Activated naive CD4-positive, alpha-beta T cell treated with anti-CD3 and anti-CD28 coated beads, Interleukin-2, amount 50 U/mL, for 24 hours (primary cell): ENCODE results near the gene RNF220.

Experiments used
- H3K27ac Mint-ChIP-seq: one replicate; pipeline ENCODE4 v1.8.0; 2021; ENCODE audit warnings: mild to moderate bottlenecking, mixed read lengths
- H3K27me3 Mint-ChIP-seq: one replicate; pipeline ENCODE4 v1.8.0; 2021; ENCODE audit warnings: mixed read lengths
- H3K36me3 Mint-ChIP-seq: one replicate; pipeline ENCODE4 v1.8.0; 2021; ENCODE audit warnings: mixed read lengths
- H3K4me1 Mint-ChIP-seq: one replicate; pipeline ENCODE4 v1.8.0; 2021; ENCODE audit warnings: mixed read lengths
- H3K4me3 Mint-ChIP-seq: one replicate; pipeline ENCODE4 v1.8.0; 2021; ENCODE audit warnings: mild to moderate bottlenecking, mixed read lengths
- H3K9me3 Mint-ChIP-seq: one replicate; pipeline ENCODE4 v1.8.0; 2021; ENCODE audit warnings: mixed read lengths

The RNF220 gene

DNA sequence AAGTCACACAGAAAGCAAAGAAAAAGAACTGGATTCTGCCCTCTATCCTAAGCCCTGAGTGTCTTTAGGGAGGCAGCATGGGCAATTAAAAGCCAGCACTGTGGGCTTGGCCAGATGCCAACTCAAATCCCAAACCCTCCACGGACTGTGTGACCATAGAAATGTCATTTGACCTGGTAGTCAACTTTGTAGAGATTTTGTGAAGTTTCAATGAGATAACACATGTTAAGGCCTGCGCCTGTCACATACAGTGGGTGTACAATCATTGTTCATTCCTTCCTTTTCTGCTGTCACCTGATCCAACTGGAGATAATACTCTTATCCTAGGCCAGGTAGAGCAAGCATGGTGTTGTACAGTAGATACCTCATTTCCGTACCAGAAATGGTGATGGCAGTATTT is 215.0 kb downstream of the RNF220 start:
- H3K27me3 Mint-ChIP-seq = no peaks in the 10 kb centered on the region
- no peaks in the 10 kb centered on the region for H3K36me3 Mint-ChIP-seq
- no peaks in the 10 kb centered on the region for H3K9me3 Mint-ChIP-seq
- H3K4me3 Mint-ChIP-seq = no peak overlapping the region
- no peak overlapping the region for H3K27ac Mint-ChIP-seq
- no peaks in the 10 kb centered on the region for H3K4me1 Mint-ChIP-seq

DNA sequence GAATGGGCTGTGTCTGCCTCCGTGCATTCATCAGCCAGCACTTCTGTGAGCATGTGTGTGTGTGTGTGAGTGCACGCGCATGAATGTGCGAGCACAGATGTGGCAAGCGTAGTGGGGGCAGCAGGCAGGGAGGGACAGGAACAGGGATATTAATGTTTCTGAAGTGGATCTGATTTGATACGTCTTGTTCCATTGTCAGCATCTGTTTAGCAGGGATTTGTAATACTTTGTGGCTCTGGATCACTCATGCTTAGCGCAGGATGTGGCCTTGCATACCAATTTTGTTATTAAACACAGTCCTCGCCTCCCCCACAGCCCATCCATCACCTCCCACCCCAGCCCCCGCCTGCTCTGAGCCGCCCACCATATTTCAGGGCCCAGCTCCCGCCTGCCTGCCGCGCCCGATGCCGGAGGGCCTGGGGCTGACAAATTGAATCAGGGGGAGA is 216.8 kb downstream of the RNF220 start:
- no peaks in the 10 kb centered on the region for H3K4me1 Mint-ChIP-seq
- no peaks in the 10 kb centered on the region for H3K36me3 Mint-ChIP-seq
- H3K27ac Mint-ChIP-seq = no peak overlapping the region
- H3K9me3 Mint-ChIP-seq = no peaks in the 10 kb centered on the region
- no peaks in the 10 kb centered on the region for H3K27me3 Mint-ChIP-seq
- H3K4me3 Mint-ChIP-seq = no peak overlapping the region

DNA sequence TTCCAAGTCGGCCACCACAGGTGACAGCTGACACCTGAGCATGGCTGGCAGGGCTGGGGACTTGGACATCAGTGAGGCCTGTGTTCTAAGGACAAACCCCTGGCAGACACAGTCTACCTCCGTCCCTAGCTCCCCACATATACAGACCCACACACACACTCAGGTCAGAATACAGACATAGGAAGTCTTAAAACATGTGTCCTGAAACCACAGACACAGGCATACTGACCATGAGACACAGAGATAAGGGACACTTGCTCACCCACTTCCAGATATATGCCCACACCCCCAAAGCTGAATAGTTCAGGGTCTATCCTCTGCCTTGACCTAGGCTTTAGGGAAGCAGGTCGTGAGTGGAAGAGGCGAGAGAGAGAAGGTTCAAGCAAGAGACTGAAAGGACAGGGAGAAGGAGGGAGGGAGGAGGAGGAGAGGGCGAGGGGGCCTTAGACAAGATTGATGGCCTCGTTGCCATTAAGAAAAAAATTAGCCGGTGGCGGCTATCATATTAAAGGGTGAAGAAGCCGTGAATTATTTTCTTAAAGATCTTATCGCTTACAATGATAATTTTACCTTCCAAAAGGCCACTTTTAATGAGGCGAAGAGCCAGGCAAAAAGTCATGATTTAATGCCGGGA is 219.3 kb downstream of the RNF220 start:
- no peaks in the 10 kb centered on the region for H3K4me1 Mint-ChIP-seq
- H3K27me3 Mint-ChIP-seq = no peaks in the 10 kb centered on the region
- no peaks in the 10 kb centered on the region for H3K9me3 Mint-ChIP-seq
- H3K27ac Mint-ChIP-seq = no peak overlapping the region
- H3K4me3 Mint-ChIP-seq = no peak overlapping the region
- H3K36me3 Mint-ChIP-seq = no peaks in the 10 kb centered on the region

DNA sequence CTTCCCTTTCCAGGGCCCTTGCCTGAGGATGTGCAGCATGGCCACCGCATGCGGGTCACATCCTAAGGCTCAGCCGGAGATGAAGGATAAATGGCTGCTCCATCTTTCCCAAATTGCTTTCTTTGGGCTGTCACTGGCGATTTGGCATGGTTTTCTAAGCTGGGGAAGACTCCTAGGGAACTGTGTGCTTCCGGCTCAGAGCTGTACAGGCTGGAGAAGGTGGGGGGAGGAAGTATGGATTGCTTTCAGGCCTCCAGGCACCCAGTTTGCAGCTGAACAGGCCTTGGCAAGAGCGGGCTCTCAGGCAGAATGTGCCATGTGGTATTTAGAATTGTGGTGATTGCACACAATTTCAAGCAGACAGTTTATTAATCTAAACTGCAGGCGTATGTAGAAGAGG is 220.3 kb downstream of the RNF220 start:
- Mint-ChIP-seq H3K4me3 (no peak overlapping the region), H3K27me3 (no peaks in the 10 kb centered on the region), H3K4me1 (peaks cover 1% of the 10 kb centered on the region), H3K36me3 (no peaks in the 10 kb centered on the region), H3K9me3 (no peaks in the 10 kb centered on the region), H3K27ac (no peak overlapping the region)

DNA sequence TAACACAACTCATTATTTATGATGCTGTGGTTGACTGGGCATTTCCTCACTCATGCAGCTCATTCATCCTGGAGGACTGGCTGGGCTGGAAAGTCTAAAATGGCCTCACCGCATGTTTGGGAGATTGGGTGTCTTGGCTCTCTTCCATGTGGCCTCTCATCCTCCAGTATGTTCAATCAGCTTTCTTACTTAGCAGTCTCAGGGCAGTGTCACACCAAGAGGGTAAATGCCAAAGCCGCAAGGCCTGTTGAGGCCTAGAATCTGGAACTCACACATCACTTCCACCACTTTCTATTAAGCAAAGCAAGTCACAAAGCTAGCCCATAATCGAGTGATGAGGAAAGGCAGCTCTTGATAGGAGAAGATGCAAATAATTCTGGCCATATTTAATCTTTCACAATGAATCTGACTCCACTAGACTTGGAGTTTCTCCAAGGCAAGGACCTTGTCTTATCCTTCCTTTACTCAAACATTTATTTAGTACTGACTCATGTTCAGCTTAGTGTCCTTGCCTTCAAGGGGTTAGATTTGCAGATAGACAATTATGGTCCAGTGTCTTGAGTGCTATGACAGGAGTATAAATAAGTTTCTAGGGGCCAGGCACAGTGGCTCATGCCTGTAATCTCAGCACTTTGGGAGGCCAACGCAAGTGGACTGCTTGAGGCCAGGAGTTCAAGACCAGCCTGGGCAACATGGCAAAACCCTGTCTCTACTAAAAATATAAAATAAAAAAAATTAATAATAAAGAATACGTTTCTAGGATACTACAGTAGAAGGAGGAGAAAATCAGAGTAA is 224.1 kb downstream of the RNF220 start:
- peaks cover 5% of the 10 kb centered on the region for H3K36me3 Mint-ChIP-seq
- H3K9me3 Mint-ChIP-seq = no peaks in the 10 kb centered on the region
- no peak overlapping the region for H3K4me3 Mint-ChIP-seq
- H3K4me1 Mint-ChIP-seq = peaks cover 27% of the 10 kb centered on the region
- no peaks in the 10 kb centered on the region for H3K27me3 Mint-ChIP-seq
- H3K27ac Mint-ChIP-seq = no peak overlapping the region

DNA sequence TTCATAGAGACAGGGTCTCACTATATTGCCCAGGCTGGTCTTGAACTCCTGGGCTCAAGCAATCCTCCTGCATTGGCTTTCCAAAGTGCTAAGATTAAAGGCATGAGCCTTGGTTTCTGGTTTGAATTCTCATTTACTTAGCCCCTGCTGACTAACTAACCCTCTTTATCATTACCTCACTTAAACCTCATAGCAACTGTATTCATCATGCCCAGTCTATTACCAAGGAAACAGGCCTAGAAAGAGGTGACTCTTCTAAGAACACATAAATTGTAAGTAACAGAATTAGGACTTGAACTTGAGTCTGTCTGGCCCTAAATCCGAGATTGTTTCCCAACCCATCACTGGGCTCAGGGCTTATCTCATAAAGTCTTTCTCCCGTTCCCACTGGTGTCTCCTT is 225.1 kb downstream of the RNF220 start:
- Mint-ChIP-seq H3K4me1 (peaks cover 36% of the 10 kb centered on the region), H3K27ac (peak overlapping the region; percentile 98), H3K27me3 (no peaks in the 10 kb centered on the region), H3K4me3 (peak overlapping the region; percentile 93), H3K36me3 (peaks cover 5% of the 10 kb centered on the region), H3K9me3 (no peaks in the 10 kb centered on the region)

DNA sequence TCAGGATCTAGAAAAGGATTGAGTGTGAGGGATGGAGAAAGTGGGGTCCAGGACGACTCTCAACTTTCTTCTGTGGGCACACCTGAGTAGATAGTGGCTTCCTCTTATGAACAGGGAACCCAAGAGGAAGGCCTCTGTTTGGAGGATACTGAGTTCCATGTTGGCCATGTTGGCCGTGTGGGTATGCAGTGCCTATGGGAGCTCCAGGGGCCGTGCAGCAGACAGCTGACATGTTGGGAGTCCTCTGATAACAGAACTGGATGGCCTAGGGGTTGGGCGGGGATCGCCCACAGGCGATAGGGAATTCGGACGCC is 226.2 kb downstream of the RNF220 start:
- Mint-ChIP-seq H3K9me3 (no peaks in the 10 kb centered on the region), H3K27me3 (no peaks in the 10 kb centered on the region), H3K4me1 (peaks cover 43% of the 10 kb centered on the region), H3K27ac (peak overlapping the region; percentile 98), H3K4me3 (peak overlapping the region; percentile 93), H3K36me3 (peaks cover 5% of the 10 kb centered on the region)

DNA sequence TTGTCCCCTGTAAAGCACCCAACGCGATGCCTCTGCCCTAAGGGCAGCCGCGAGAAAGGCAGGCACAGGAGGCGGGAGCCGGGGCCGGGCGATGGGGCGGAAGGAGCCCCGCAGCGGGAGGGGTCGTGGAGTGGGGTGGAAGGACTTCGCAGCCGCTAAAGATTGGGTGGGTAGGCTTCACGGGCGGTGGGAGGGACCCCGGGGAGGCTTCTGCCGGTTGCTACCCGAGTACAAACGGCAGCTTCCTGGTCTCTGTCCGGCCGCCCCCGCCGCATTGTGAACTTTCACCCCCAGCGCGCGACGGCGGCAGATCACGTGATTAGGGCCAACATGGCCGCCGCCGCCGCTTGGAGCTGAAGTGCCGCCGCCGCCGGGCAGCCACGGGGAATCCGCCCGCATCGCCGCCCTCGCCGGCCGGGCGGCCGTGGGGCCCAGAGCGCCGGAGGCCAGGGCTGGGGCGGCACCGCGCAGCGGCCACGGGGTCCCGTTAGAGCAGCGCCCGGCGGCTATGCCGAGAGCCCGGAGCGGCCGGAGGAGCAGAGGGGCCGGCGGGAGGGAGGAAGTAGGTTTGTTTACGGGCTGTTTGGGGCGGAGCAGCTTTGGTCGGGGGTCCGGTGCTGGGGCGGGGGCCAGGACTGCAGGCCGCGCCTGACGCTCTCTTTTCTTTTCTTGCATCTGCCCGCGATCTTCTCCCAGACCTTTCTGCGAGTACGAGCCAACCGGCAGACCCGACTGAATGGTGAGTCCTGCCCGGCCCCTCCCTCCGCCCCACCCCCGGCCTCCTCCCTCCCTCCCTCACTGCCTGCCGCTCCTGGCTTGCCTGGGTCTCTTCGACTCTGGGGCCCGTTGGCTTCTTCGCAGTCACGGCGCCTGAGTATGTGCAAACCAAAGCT is 226.8 kb downstream of the RNF220 start:
- H3K36me3 Mint-ChIP-seq = peaks cover 5% of the 10 kb centered on the region
- H3K27ac Mint-ChIP-seq = peak overlapping the region; percentile 98
- no peaks in the 10 kb centered on the region for H3K27me3 Mint-ChIP-seq
- H3K9me3 Mint-ChIP-seq = no peaks in the 10 kb centered on the region
- peak overlapping the region; percentile 93 for H3K4me3 Mint-ChIP-seq
- H3K4me1 Mint-ChIP-seq = peaks cover 43% of the 10 kb centered on the region

DNA sequence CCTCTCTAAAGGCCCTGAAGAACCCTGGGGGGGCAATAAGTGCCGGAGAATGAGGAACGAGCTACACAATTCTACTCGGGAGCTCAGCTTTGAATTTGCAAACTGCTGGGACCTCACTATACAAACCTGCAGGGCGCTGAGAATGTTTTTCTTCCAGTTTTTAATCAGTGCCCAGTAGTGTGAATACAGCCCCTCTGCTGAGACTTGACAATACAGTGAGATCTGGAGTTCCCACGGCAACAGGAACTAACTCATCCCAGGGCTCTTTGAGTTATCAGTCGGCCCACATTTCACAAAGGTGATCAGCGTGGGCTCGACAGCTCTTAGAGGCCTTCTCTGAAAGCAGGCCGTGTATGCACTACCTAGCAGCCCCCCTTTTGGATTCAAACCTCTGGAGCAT is 227.5 kb downstream of the RNF220 start:
- Mint-ChIP-seq H3K4me1 (peaks cover 43% of the 10 kb centered on the region), H3K36me3 (peaks cover 5% of the 10 kb centered on the region), H3K4me3 (peak overlapping the region; percentile 91), H3K27me3 (no peaks in the 10 kb centered on the region), H3K9me3 (no peaks in the 10 kb centered on the region), H3K27ac (peak overlapping the region; percentile 95)

DNA sequence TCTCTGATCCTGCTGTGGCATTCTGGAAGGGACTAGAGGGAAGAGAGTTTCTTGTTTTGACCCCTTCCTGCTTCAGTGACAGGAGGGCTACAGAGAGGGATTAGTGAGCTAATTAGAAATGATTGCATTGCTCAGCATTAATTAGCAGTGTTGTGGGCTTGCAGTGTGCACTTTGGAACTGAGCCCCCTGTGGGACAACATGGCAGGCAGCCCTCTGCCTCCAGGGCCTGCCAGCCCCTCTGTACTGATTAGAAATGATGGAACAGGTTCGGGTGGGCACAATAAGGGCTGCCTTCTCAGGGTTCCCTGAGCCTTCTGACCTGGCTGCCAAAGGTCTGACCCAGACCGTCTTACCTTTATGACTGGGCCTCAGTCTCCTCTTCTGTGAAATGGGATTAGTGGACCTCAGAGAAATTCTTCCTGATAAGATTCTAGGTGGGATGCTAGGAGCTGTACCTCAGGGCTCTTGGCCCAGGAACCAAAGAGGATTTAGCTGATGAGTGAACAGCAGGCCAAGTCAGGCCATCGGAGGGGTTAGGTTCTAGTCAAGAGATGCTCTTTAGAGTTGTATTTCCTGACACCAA is 229.6 kb downstream of the RNF220 start:
- H3K27ac Mint-ChIP-seq = peak overlapping the region; percentile 86
- H3K4me3 Mint-ChIP-seq = peak overlapping the region; percentile 71
- H3K9me3 Mint-ChIP-seq = no peaks in the 10 kb centered on the region
- H3K27me3 Mint-ChIP-seq = no peaks in the 10 kb centered on the region
- peaks cover 7% of the 10 kb centered on the region for H3K36me3 Mint-ChIP-seq
- peaks cover 43% of the 10 kb centered on the region for H3K4me1 Mint-ChIP-seq

DNA sequence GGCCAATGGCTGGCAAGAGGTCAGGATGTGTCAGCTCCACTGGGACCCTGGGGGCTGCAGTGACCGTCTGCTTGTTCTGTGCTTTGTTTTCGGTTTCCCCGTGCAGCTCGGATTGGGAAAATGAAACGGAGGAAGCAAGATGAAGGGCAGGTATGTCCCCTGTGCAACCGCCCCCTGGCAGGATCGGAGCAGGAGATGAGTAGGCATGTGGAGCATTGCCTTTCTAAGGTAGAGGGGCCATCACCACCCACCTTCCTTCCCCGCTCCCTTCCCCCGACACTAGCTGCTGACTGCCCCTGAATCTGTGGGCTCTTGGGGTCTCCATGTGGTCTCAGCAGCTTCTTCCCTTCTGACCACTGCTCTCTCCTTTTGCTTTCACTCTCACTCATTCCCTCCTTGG is 230.4 kb downstream of the RNF220 start:
- Mint-ChIP-seq H3K4me3 (no peak overlapping the region), H3K36me3 (peaks cover 7% of the 10 kb centered on the region), H3K27ac (no peak overlapping the region), H3K27me3 (no peaks in the 10 kb centered on the region), H3K9me3 (no peaks in the 10 kb centered on the region), H3K4me1 (peaks cover 41% of the 10 kb centered on the region)

DNA sequence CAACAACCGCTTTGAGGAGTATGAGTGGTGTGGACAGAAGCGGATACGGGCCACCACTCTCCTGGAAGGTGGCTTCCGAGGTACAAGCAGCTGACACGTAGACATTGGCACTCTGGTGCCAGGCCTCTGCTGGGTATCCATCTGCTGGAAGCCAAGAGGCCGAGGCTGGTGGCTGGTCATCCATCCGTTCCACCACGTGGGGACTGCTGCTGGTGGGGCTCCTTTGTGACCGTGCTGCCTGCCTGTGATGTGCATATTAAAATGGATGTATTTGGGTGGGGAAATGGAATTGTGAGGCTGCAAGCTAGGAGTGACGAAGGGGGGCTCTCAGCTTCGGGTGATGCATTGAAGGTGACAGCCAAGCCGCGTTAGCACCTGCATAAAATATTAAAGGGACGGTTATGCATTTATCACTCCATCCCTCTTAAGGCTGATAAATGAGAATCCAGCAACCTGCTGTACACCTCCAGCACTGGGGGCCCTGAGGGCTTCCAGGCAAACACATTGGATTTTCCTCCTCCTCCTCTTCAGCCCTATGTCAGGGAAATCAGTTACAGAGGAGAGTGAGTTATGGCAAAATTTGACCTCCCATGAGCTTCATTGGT is 231.1 kb downstream of the RNF220 start:
- H3K4me3 Mint-ChIP-seq = no peak overlapping the region
- H3K27me3 Mint-ChIP-seq = no peaks in the 10 kb centered on the region
- H3K4me1 Mint-ChIP-seq = peaks cover 33% of the 10 kb centered on the region
- H3K36me3 Mint-ChIP-seq = peaks cover 7% of the 10 kb centered on the region
- H3K27ac Mint-ChIP-seq = no peak overlapping the region
- no peaks in the 10 kb centered on the region for H3K9me3 Mint-ChIP-seq

DNA sequence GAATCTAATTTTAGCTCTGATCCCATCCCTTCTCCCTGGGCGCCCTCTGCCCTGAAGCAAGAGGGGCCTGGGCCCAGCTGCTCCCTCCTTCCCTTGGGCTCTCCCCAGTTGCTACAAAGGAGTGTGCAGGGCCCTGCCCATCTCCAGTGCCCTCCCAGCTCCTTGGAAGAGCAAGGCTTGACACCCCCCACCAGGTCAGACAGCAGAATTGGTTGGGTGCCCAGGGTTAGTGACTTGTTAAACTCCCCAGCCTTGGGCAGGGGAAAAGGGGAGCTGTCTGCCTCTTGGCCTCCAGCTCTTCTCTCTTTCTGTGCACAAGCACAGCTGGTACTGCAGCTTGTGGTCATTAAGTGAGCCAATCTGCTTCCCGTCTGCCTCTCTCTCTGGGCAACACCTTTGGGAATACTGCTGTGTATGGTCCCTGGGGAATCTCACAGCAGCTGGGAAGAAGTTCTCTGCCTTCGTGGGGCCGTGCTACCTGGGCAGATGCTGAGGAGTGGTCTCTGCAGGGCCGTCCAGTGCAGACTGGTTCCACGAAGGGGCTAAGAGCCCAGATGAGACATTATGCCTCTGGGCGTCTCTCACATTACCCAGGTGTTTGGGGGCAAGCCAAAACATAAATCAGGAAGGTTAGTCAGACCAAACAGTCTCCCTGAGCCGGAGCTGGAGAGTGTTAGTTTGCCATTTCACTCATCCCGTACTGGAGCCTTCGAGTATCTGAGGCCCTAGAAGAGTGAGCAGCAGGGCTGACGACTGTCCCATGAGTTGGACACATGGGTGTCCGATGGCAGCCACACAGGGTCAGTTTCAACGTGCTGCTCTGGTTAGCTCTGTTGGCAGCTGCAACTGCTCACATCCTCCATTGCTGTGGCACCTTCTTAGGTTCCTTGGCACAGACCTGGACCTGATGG is 231.9 kb downstream of the RNF220 start:
- H3K4me3 Mint-ChIP-seq = no peak overlapping the region
- H3K27ac Mint-ChIP-seq = no peak overlapping the region
- H3K27me3 Mint-ChIP-seq = no peaks in the 10 kb centered on the region
- H3K36me3 Mint-ChIP-seq = peaks cover 7% of the 10 kb centered on the region
- H3K9me3 Mint-ChIP-seq = no peaks in the 10 kb centered on the region
- peaks cover 33% of the 10 kb centered on the region for H3K4me1 Mint-ChIP-seq

DNA sequence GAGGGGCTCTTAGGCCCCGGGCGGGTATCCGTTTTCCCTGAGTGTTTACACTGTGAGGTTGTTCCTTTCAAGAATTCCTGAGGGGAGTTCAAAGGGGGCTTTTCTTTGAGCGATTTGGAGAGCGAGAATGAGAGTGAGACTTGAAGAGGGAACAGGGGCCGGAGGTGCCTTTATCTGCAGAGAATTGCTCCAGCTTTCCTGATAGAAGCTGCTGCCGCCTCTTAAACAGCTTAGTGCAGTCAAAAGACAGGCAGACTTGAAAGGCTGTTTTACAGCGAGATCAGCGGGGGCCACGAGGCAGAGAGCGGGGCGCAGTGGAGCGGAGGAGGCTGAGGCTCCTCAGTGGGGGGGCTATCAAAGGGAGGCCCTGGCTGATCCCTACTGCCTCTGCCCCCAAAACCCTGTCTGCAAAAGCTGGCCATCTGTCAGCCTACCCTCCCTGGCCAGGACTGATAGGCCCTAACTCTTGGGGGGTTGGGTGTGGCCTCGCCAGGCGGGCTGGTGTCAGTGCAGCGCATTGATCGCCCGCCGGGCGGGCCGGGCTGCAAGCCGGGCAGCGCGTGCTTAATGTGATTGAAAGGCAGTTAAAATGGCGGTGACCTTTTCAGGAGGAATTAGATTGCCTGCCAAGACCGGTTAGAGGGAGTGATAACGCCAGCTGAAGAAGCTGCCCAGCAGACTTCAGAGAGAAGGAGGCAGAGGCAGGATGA is 232.8 kb downstream of the RNF220 start:
- Mint-ChIP-seq H3K27me3 (no peaks in the 10 kb centered on the region), H3K4me3 (no peak overlapping the region), H3K27ac (no peak overlapping the region), H3K9me3 (no peaks in the 10 kb centered on the region), H3K4me1 (peaks cover 36% of the 10 kb centered on the region), H3K36me3 (peaks cover 9% of the 10 kb centered on the region)
